ENCODE data around the gene DYRK1A.
A peak's percentile ranks its signal among the peaks of the same experiment; 100 is the strongest.

The DYRK1A gene

GRCh38 chr21:37385179-37385765, 18.7 kb downstream of the DYRK1A start:
- DNase-seq: no peak

- no peak for DNase-seq
Measured at GRCh38 chr21:37386151-37386550, 19.6 kb downstream of the DYRK1A start.

GRCh38 chr21:37389456-37389855, 22.9 kb downstream of the DYRK1A start:
- no peak for DNase-seq

GRCh38 chr21:37391666-37392065, 25.1 kb downstream of the DYRK1A start:
- no peak for DNase-seq

- DNase-seq: no peak
Measured at GRCh38 chr21:37392441-37392840, 25.9 kb downstream of the DYRK1A start.

GRCh38 chr21:37393030-37393429, 26.5 kb downstream of the DYRK1A start:
- no peak for DNase-seq

GRCh38 chr21:37393786-37394185, 27.2 kb downstream of the DYRK1A start:
- no peak for DNase-seq

- no peak for DNase-seq
Measured at GRCh38 chr21:37395961-37396360, 29.4 kb downstream of the DYRK1A start.

GRCh38 chr21:37396855-37397254, 30.3 kb downstream of the DYRK1A start:
- DNase-seq: no peak

- DNase-seq: no peak
Measured at GRCh38 chr21:37398697-37399096, 32.1 kb downstream of the DYRK1A start.

- no peak for DNase-seq
Measured at GRCh38 chr21:37402251-37402867, 35.8 kb downstream of the DYRK1A start.

GRCh38 chr21:37405629-37406028, 39.1 kb downstream of the DYRK1A start:
- DNase-seq: no peak

- DNase-seq: no peak
Measured at GRCh38 chr21:37407719-37408420, 41.3 kb downstream of the DYRK1A start.

GRCh38 chr21:37408464-37409193, 42.1 kb downstream of the DYRK1A start:
- no peak for DNase-seq

GRCh38 chr21:37410639-37411038, 44.1 kb downstream of the DYRK1A start:
- no peak for DNase-seq

GRCh38 chr21:37412603-37413360, 46.2 kb downstream of the DYRK1A start:
- peak; percentile 29 for DNase-seq

GRCh38 chr21:37413553-37414291, 47.1 kb downstream of the DYRK1A start:
- DNase-seq: no peak

- DNase-seq: no peak
Measured at GRCh38 chr21:37414292-37415253, 48.0 kb downstream of the DYRK1A start.

GRCh38 chr21:37415939-37416338, 49.4 kb downstream of the DYRK1A start:
- no peak for DNase-seq

GRCh38 chr21:37416914-37417313, 50.3 kb downstream of the DYRK1A start:
- DNase-seq: no peak
